CD4-positive, alpha-beta T cell treated with Interleukin-4 for 4 hours (primary cell): ENCODE data around the gene HYAL1.
A peak's percentile ranks its signal among the peaks of the same experiment; 100 is the strongest.
"Not testable (repeated sequence)": the region's sequence is repeated elsewhere in the genome, so short reads cannot be mapped to it uniquely, and the experiment has no call there.

ENCODE experiments used
- DNase-seq: peaks from one replicate; pipeline ENCODE4 v3.0.0-alpha.2; 2020

Gene HYAL1

DNA sequence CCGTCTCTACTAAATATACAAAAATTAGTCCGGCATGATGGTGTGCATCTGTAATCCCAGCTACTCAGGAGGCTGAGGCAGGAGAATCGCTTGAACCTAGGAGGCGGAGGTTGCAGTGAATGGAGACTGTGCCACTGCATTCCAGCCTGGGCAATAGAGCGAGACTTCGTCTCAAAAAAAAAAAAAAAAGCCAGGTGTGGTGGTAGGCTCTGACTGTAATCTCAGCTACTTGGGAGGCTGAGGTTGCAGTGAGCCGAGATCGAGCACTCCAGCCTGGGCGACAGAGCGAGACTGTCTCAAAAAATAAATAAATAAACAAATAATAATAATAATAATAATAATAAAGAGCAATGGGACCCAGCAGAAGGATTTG is 30.9 kb downstream of the HYAL1 start:
- DNase-seq = not testable (repeated sequence)

DNA sequence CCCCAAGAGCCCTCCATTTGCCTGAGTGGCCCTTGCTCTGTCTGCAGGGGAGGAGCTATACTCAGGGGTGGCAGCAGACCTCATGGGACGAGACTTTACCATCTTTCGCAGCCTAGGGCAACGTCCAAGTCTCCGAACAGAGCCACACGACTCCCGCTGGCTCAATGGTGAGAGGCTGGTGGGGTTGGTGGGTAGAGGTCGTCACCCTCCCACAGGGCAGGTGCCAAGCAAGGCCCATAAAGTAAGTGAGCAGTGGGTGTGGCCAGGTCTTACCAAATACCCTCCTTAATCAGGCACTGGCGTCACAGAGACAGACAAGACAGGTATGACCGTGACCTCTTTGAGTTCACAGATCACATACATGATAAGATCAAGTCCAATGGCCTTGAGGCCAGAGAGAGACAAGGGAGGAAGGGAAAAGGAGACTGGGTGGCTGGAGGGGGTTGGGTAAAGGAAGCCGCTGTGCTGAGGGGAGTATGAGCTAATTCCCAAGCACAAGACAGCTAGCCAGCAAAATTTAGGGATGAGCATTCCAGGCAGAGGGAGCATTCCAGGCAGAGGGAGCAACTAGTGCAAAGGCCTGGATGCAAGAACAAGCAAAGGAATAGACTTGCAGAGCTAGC is 31.9 kb downstream of the HYAL1 start:
- DNase-seq = no peak

DNA sequence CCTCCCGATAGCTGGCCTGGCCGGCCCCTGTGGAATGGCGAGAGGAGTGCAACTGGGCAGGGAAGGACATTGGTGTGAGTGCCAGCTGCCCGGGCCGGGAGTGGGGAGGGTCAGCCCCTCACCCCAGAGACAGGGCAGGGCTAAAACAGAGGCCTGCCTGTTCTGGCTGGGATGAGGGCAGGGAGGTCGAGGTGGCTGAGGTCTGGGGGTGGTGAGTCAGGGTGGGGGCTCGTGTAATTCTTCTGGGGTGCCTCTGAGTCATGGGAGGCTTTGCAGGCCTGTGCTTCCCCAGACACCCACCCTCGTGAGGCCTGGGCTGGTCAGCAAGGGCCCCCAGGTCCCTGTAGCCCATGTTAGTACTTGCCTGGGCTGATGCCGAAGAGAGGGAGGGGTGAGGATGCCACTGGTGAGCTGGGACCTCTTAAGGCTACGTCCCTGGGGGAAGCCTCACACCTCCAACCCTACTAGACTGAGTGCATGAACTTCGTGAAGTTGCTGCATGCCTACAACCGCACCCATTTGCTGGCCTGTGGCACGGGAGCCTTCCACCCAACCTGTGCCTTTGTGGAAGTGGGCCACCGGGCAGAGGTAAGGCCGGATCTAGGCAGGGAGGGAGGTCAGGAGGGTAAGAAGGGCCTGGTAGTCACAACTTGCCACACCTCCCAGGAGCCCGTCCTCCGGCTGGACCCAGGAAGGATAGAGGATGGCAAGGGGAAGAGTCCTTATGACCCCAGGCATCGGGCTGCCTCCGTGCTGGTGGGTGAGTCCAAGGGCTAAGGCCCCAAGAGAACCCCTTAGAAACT is 32.8 kb downstream of the HYAL1 start:
- DNase-seq = no peak

DNA sequence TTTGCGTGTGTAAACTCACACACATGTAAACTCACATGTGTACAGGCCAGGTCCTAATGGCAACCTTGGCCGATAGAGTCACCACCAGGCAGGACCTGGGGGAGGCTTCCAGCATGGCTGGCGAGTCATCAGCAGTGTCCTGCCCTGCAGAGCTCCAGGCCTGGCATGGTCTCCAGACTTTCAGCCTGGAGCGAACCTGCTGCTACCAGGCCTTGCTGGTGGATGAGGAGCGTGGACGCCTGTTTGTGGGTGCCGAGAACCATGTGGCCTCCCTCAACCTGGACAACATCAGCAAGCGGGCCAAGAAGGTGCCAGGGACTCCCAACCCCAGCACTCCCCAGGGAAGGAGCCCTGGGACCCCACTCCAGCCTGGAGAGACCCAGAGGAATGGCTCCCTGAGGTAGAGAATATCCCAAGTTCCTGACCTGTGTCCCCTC is 33.4 kb downstream of the HYAL1 start:
- no peak for DNase-seq

DNA sequence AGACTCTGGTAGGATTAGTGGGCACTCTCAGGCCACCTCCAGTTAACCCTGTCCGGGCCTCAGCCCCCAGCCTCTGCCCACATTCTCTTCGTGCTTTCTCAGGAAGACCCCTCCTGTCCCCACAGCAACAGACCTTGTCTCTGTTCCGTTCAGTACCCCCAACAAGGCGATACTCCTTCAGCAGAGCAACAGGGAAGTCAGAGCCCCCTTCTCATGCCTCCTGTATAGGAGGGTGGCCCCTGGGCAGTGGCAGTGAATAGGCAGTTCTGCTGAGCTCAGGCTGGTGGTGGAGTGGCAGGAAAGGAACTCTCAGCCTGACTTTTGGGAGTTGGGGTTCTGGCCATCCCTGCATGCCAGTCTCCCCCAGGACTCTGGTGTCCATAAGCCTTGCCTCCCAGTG is 33.9 kb downstream of the HYAL1 start:
- no peak for DNase-seq

DNA sequence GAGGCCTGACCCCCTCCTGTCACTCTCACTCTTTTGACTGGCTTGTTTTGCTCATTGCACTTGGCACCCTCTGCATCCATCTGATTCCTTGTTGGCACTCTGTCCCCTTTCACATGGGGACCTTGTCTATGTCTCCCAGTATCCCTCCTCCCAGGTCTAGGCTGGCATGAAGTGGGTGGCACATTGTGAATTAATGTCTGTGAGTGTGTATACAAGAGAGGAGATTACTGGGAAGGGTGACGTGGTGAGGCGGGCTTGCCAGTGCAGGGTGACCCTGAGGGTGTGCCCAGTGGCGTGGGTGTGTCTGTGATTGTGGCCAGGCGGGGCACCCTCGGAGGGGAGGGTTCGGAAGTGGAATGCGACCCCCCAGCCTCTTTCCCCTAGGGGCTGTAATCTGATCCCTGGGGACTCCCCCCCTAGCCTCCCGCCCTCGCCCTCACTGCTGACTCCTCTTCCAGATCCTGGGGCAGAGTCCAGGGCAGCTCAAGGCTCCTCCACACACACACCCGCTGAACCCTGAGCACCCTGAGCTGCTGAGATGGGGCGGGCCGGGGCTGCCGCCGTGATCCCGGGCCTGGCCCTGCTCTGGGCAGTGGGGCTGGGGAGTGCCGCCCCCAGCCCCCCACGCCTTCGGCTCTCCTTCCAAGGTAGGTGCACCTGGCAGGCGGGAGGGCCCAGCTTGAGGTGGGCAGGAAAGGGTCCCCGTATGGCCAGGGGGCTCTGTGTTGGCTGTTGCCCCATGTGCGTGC is 34.5 kb downstream of the HYAL1 start, which contains the start of gene SEMA3B:
SEMA3B (plus strand) TSS at position 445 of the 749 bp plus-strand sequence; CDS start at position 539, 94 bp downstream.
- DNase-seq = no peak

DNA sequence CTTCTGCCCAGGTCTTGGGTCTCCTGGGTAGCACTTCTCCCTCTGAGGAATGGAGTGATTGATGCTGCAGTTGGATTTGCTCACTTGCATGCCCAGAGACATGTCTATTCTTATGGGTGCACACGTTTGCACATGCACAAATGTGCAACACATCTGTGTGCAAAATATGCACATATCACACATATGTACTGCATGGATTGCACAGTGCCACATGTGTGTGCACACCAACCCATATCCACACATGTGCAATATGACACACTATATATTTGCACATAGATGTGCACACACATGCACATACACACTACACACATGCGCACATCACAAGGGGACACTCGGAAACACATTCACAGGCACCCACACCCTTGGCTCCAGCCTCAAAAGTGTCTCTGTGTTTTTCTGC is 35.1 kb downstream of the HYAL1 start:
- no peak for DNase-seq

DNA sequence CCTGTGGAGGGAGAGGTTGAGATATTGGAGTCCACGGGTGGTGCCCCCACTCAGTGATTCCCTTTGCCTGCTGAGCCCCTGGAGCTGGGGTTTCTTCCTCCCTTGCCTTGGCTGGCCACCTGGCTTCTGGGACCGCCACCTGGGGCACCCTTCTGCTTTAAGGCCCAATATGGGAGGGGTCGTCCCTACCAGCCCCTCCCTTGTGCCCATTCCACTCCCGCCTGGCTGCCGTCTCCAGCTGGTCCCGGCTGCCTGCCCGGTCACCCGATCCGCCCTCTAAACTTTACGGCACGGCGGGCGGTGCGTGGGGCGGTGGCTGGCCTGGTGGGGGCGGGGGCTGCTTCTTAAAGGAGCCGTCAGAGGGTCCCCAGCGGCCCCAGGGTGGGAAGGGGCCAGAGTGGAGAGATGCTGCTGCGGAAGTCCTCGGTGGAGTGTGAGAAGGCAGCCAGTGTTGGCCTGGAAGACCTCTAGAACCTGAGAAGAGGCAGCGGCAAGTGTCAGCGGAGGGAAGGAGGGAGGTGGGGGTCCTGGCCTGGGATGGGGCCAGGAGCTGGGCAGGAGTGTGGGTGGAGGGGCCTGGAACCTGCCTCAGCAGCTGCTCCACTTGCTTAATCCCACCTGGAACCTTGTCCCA is 36.0 kb downstream of the HYAL1 start:
- DNase-seq = no peak

DNA sequence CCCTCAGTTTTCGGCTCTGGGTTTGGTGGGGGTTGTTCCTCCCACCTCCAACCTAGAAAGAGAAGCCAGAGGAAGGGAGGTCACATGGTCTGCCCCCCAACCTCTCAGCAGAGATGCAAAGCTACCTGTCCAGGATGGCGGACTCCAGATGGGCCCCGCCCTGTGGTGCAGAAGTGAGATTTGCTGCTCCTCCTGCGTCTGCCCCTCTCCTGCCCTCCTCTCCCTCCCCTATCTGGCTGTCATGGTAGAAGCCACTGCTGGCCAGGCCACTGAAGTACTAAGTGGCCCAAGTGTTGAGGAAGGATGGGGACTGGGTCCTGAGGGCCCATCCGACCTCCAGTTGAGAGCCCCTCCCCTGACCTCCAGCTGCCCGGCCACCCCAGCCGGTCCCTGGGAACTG is 36.5 kb downstream of the HYAL1 start:
- no peak for DNase-seq

DNA sequence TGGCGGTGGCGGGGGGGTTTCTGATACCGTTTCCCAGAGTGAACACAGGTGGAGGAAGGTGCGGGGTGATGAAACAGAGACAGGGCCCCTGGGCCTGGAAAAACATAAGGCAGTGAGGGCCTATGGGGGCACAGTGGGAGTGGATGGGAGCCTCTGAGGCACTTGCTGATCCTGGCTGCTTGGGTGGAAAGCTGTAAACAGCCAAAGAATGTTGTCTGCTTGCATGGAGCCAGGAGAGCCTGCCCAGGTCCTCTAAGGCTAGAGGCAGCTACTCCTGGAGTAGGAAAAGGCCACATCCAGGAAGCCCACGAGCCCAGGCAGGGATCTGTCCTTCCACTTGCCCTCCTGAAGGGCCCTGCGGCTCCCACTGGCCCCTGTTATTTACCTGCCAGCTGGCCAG is 37.4 kb downstream of the HYAL1 start:
- no peak for DNase-seq

DNA sequence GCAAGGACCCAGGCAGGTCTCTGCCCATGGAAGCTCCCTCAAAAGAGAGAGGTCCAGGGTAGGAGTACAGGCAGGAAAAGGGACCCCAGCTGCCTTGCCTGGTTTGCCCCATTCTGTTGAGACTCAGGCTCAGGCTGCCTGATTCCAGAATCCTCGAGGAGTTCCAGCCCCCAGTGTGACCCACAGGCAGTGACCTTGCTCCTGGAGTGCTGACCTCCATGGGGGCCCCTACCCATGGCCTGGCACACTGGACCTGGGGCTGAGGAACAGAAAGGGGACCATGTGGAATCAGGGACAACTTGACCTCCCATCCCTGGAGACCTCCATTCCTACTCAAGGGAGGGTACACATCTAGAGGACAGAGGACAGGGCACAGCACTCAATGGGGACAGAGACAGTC is 37.8 kb downstream of the HYAL1 start:
- DNase-seq = no peak

DNA sequence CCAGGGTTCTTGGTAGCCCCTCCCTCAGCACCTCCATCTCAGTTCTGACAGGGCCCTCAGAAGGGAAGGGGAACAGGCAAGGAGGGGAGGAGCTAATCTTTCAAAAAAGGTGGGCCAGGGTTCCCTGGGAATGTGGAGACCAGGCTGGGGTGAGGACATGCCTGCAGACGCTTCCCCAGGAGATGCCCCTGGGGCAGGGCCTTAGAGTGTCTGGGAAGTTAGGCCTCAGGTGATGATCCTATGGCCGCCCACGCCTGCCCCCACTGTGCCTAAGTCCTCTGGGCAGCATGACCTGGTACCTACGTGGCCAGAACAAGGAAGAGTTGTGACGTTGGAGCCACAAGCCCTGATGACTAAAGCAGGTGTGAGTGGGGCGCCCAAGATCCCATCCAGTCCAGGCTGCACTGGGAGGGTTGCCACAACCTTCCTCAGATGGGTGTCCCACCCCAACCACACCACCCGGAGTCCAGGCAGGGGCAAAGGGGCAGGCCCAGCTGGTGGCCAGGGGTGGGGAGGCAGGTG is 38.3 kb downstream of the HYAL1 start:
- no peak for DNase-seq

DNA sequence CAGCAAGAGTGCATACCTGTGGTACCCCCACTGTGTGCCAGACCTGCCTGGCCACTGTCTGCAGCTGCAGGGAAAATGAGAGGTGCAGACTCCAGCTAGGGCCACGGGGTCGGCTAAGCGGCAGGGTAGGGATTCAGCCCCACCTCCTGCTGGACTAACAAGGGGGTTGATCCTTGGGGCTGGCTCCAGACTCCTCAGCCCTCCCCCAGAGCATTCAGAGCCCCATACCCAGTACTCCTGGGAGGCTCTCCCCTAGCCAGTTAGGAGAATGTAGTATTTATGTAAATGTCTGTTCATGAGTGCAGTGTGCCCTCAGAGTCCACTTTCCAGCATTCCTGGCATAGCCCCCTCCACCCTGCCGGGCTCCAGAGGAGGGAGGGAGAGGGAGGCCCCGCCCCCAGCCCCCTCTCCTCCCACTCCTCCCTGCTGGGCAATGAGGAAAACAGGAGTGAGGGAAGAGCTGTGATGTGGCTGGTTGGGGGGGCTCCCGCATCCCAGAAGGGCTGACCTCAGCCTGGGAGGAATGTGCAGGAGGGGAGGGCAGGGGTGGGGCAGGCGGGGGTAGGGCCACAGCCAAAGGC is 38.9 kb downstream of the HYAL1 start:
- no peak for DNase-seq

DNA sequence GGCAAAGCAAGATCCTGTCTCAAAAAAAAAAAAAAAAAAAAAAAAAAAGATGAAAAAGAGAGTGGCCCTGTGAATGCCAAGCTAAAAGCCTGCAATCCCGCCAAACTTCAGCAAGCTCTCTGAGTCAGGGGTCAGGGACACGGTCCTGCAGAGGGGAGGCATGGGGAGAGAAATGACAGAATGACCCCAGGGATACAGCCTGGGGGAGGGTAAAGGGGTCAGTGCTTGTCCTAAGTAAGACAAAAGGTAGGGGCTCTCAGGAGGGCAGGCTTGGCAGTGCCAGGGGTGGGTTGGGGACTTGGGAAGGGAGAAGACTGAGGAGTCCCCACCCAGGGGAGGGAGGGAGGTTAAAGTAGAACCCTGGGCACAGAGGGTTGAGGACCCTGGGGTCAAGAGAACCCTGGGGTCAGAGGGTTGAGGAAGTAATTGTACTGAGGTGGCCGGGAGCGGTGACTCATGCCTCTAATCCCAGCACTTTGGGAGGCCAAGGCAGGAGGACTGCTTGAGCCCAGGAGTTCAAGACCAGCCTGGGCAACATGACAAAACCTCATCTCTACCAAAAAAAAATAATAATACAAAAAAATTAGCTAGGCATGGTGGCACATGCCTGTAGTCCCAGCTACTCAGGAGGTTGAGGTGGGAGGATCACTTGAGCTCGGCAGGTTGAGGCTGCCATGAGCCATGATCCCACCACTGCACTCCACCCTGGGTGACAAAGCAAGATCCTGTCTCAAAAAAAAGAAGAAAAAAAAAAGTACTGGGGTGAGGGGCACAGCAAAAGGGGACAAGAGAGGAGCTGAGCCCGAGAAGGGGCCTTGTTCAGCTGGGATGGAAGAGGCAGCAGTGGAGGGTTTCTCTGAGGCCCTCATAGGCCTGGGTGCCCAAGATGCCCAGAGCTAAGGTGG is 39.6 kb downstream of the HYAL1 start:
- DNase-seq = no peak

DNA sequence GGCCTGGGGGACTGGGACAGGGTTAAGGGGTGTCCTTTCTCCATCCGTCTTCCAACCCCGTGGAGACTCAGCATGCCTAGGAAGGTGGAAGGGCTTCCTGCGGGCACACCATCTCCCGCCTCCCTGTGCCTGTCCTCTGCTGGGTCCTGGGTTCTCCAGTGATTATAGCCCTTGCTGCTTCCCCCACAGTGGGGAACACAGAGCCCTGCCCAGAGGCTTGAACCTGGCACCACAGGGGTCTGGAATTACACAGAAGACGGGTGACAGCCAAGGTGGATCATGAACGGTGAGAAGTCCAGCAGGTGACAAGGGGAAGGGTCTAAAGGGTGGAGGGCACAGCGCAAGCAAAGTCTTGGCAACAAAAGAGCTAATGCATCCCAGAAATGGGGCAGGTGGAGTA is 40.6 kb downstream of the HYAL1 start:
- no peak for DNase-seq

DNA sequence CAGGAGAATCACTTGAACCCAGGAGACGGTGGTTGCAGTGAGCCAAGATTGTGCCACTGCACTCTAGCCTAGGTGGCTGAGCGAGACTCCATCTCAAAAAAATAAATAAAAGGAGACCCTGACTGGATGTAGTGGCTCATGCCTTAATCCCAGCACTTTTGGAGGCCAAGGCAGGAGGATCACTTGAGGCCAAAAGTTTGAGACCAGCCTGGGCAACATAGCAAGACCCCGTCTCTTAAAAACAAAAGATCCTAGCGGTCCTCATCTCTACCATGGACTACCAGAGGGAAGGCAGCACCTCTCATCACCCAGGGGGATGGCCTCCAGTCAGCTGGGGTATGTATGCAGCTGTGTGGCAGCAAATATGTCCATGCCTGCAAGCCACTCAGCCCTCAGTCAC is 41.2 kb downstream of the HYAL1 start:
- not testable (repeated sequence) for DNase-seq

DNA sequence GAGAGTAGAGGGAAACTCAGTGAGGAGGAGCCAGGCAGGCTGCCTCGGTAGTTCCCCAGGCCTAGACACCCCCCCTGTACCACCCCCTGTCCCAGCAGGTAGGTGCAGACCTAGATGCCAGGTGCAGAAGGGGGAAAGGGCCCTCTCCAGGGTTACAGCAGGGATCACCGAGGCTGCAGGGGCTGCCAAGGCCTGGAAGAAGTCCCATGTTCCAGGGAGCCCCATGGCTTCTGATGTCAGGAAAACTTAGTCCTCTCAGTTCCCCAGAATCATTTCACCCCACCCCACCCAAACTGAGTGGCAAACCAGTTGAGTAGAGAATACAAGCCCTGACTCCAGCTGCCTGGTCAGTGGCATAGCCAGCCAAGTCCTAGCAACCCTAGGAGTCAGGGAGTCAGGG is 41.9 kb downstream of the HYAL1 start:
- DNase-seq = no peak

DNA sequence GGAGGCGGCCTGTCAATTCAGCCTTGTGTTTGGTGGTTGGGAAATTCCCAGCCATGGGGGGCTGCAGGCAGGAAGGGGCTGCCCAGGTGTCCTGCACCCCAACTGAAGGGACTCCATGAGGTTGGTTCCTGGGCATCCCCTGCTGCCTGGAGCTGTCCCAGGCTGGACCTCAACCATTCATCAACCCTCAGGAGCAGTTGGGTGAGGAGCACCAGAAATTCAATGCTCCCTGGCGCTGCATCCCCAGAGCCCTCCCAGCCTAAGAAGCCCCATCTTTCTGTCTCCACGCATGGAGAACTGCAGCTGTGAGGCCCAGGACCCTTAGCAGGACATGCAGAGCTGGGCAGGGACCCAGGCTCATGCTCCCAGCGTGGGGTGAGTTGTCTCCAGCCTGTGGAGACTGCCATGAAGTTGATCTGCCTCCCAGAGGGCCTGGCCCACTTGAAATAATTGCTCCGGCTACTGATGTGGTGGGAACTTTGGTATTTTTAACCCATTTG is 42.4 kb downstream of the HYAL1 start:
- no peak for DNase-seq

DNA sequence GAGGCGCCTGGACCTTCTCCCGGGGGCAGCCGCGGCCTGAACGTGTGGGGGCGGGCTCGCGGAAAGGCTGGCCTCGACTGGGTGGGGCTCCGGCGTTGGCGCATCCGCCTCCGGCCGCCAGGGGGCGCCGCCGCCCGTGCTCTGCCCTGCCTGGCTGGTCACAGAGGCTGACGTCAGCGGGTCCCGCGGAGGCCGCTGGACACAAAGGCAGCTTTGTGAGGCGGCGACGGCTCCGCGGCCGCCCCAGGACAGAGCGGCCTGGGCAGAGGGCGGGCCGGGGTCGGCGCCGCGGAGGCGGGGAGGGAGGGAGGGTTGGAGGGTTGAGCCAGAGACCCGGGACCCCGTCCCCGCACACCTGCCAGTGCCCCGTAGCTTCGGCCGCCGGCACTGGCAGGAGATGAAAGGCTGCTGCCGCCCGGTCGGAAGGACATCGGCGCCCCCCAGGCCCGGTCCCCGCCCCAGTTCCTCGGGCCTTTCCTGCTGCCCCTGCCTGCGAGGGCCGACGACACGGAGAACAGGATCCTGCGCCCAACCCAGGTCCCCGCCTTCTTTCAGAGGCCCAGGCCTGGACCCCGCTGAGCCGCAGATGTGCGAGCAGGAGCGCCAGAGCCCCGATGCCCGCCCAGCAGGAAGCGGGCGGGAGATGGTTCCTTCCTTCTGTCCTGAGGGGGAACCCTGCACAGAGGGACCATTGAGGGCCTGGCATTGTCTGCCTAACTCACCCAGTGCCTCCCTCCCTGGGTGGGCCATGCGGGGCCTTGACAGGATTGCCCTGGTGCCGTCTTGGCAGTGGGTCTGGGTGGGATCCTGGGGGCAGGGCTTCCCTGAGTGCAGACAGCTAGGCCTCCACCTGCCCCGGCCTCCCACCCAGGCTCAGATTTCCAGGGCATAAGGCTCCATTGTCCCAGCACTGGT is 43.1 kb downstream of the HYAL1 start:
- peak; percentile 75 for DNase-seq

DNA sequence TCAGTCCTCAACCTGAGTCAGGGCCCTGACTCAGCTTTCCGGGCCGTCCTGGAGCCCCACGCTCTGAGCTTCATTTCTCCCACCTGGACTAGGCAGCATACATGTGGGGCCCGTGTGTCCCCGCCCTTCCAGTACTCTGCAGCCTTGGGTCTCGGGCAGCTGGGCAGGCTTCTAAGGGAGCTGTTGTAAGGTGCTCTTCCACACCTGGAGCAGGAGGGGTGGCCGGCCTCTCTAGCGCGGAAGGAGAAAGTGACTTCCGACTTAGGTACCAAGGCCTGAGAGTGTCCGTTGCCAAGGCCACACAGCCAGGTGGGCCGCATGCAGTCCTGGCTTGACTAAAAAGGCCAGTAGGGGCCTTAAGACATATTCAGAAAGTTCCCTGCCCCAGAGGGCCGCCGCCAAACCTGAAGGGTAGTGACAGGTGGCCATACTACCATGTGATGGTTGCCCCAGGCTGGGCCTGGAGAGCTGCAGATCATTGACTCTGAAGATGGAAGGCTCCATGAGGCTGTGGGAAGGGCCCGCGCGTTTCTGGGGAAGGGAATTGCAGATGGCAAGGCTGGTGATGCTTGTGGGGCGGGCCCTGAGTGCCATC is 43.8 kb downstream of the HYAL1 start:
- DNase-seq = no peak
